Fibroblast of villous mesenchyme (primary cell): ENCODE results near the gene PCSK6. TPM values are rescaled to one million over a fixed set of nuclear protein-coding genes. Genes with fewer than 3 reads are reported as not detected.

Experiments
- DNase-seq: peaks from one replicate; pipeline ENCODE4 v3.0.0-alpha.2; 2010; ENCODE audit warnings: low read depth
- H3K4me3 ChIP-seq: 2 replicates; pipeline ENCODE4 v1.5.1; 2011; ENCODE audit warnings: low read depth, mild to moderate bottlenecking, low read length
- CTCF ChIP-seq: IDR thresholded peaks from 2 replicates; pipeline ENCODE4 v1.5.1; 2012; ENCODE audit warnings: low read depth, mild to moderate bottlenecking, low read length; ENCODE audit not compliant: insufficient read depth
- total RNA-seq: library from RNA; depleted of rRNA; stranded (reverse); fragments of >200 nt; gene quantifications from 2 replicates; pipeline ENCODE4 v1.2.3, GENCODE V29; 2012

The PCSK6 gene
- total RNA-seq, 1 donor: 10.4 TPM

GRCh38 chr15:101317336-101317872 lies 172.1 kb downstream of the PCSK6 start:
- no peak for DNase-seq
- TF ChIP-seq CTCF: no peak
- H3K4me3 ChIP-seq: no peak overlapping the region

GRCh38 chr15:101316529-101316928 lies 173.0 kb downstream of the PCSK6 start:
- no peak overlapping the region for H3K4me3 ChIP-seq
- TF ChIP-seq CTCF: no peak

GRCh38 chr15:101315736-101316135 lies 173.8 kb downstream of the PCSK6 start:
- no peak for TF ChIP-seq CTCF
- DNase-seq: no peak
- H3K4me3 ChIP-seq: no peak overlapping the region

More at GRCh38 chr15:101316529-101316928, 173.0 kb downstream of the PCSK6 start:
- DNase-seq: no peak

GRCh38 chr15:101314336-101315125 lies 175.0 kb downstream of the PCSK6 start:
- no peak overlapping the region for H3K4me3 ChIP-seq
- no peak for DNase-seq
- TF ChIP-seq CTCF: no peak

GRCh38 chr15:101313041-101313761 lies 176.3 kb downstream of the PCSK6 start:
- no peak for TF ChIP-seq CTCF
- H3K4me3 ChIP-seq: no peak overlapping the region
- no peak for DNase-seq

GRCh38 chr15:101310508-101310907 lies 179.0 kb downstream of the PCSK6 start:
- TF ChIP-seq CTCF: no peak
- no peak overlapping the region for H3K4me3 ChIP-seq
- no peak for DNase-seq
